ENCODE data around the gene SPTBN1. TPM values are rescaled to one million over a fixed set of nuclear protein-coding genes. Genes with fewer than 3 reads are reported as not detected.
A peak's percentile ranks its signal among the peaks of the same experiment; 100 is the strongest.

Gene SPTBN1
- total and polyA plus RNA-seq, 2 of the 13 experiments (the other 11 are each of a cell fraction or from before 2014, with no cell fraction given) = 123 to 299 TPM

- no peak for TF ChIP-seq ZNF773 (CRISPR knock-in tag; IDR thresholded peaks at IDR 0.05; ENCODE audit: borderline replicate concordance)
- TF ChIP-seq NR2F2 (IDR thresholded peaks at IDR 0.05; ENCODE audit: borderline replicate concordance, low read depth) = no peak
- TF ChIP-seq STAT6 (CRISPR knock-in tag; IDR thresholded peaks at IDR 0.05; ENCODE audit: borderline replicate concordance) = 0 out of 2 replicates have a peak, but pooled peaks have one; percentile 50
- no peak for TF ChIP-seq ZC3H4 (CRISPR knock-in tag; IDR thresholded peaks at IDR 0.05; ENCODE audit: borderline replicate concordance)
- TF ChIP-seq ZNF737 (CRISPR knock-in tag; IDR thresholded peaks at IDR 0.05; ENCODE audit: borderline replicate concordance) = no peak
- TF ChIP-seq ZNF20 (CRISPR knock-in tag; IDR thresholded peaks at IDR 0.05) = no peak
- peak; percentile 53 for TF ChIP-seq HNF4A (CRISPR knock-in tag; IDR thresholded peaks at IDR 0.05)
- TF ChIP-seq NPAS2 (CRISPR knock-in tag; IDR thresholded peaks at IDR 0.05; ENCODE audit: borderline replicate concordance) = no peak
- TF ChIP-seq SIX4 (CRISPR knock-in tag; IDR thresholded peaks at IDR 0.05) = no peak
- TF ChIP-seq BCL6 (CRISPR knock-in tag; IDR thresholded peaks at IDR 0.05) = no peak
- peak; percentile 52; the same call in 1 of the 2 replicates for TF ChIP-seq PAXIP1 (CRISPR knock-in tag; conservative IDR thresholded peaks at IDR 0.05)
- no peak for TF ChIP-seq SP140L (CRISPR knock-in tag; IDR thresholded peaks at IDR 0.05; ENCODE audit: borderline replicate concordance)
- TF ChIP-seq RFX3 (CRISPR knock-in tag; IDR thresholded peaks at IDR 0.05) = no peak
- no peak for TF ChIP-seq PHF5A (CRISPR knock-in tag; IDR thresholded peaks at IDR 0.05; ENCODE audit: low read depth, unreplicated experiment)
- no peak for TF ChIP-seq DMAP1 (CRISPR knock-in tag; IDR thresholded peaks at IDR 0.05)
- 0 out of 2 replicates have a peak, but pooled peaks have one; percentile 40 for TF ChIP-seq HDAC2 (CRISPR knock-in tag; IDR thresholded peaks at IDR 0.05)
- no peak for TF ChIP-seq HOXA9 (CRISPR knock-in tag; IDR thresholded peaks at IDR 0.05; ENCODE audit: borderline replicate concordance)
- no peak for TF ChIP-seq BRD4 (CRISPR knock-in tag; IDR thresholded peaks at IDR 0.05)
- TF ChIP-seq ZNF251 (CRISPR knock-in tag; IDR thresholded peaks at IDR 0.05) = no peak
- TF ChIP-seq GMEB2 (CRISPR knock-in tag; IDR thresholded peaks at IDR 0.05; ENCODE audit: low read depth) = no peak
- no peak for TF ChIP-seq GABPB1 (CRISPR knock-in tag; IDR thresholded peaks at IDR 0.05)
- no peak for TF ChIP-seq MYC (CRISPR knock-in tag; IDR thresholded peaks at IDR 0.05; ENCODE audit: borderline replicate concordance)
- peak; percentile 46; the same call in 1 of the 2 replicates for TF ChIP-seq FOXP4 (CRISPR knock-in tag; IDR thresholded peaks at IDR 0.05)
Measured at GRCh38 chr2:54617409-54617808, 161.3 kb downstream of the SPTBN1 start (continued).
